ENCODE measurements around the gene KIF1C. TPM values are rescaled to one million over a fixed set of nuclear protein-coding genes. Genes with fewer than 3 reads are reported as not detected.

KIF1C gene
- total RNA-seq, 1 experiment from 2014 or later: 121 TPM

- DNase-seq (ENCODE audit: low read depth, low spot score) (no peak), ATAC-seq (no peak)
- no peaks in the 10 kb centered on the region for H3K27me3 ChIP-seq (ENCODE audit: insufficient read depth, low read length)
- H3K27ac ChIP-seq (ENCODE audit: low read depth, low read length): no peak overlapping the region
- H2AFZ ChIP-seq (ENCODE audit: low read depth, low read length, poor library complexity, severe bottlenecking): no peak overlapping the region
- H3K9me2 ChIP-seq (ENCODE audit: insufficient read depth): no peaks in the 10 kb centered on the region
- BruUV-seq (replicated peaks): no TSS peak
- no peak overlapping the region for H3K9ac ChIP-seq (ENCODE audit: low read length)
- no peak overlapping the region for H3K4me2 ChIP-seq (ENCODE audit: low read length)
- H3K9me3 ChIP-seq (ENCODE audit: control insufficient read depth in 1 of 2, insufficient read depth in 1 of 2, low read depth in 1 of 2, low read length in 2 of 2): no peaks in the 10 kb centered on the region
- TF ChIP-seq FOSL1 (IDR thresholded peaks at IDR 0.05; ENCODE audit: low read depth) (no peak), POLR2A (IDR thresholded peaks at IDR 0.05; ENCODE audit: borderline replicate concordance, extremely low read depth, insufficient read depth, insufficient read length) (no peak), CBX3 (IDR thresholded peaks at IDR 0.05; ENCODE audit: low read depth) (no peak), MAX (IDR thresholded peaks at IDR 0.05) (no peak)
- peaks cover 9 to 28% of the 10 kb centered on the region in 2 experiments; a peak in 2 of 4 replicates for H3K36me3 ChIP-seq (ENCODE audit: control insufficient read depth in 1 of 2, insufficient read depth in 2 of 2, low read length in 2 of 2)
- peaks cover 4 to 7% of the 10 kb centered on the region in 2 experiments; a peak in 3 of 4 replicates for H3K4me1 ChIP-seq (ENCODE audit: control insufficient read depth in 1 of 2, insufficient read depth in 2 of 2, low read length in 2 of 2)
- intact Hi-C loops (cut with micrococcal nuclease): no loop called here
- H4K20me1 ChIP-seq (ENCODE audit: insufficient read depth): no peaks in the 10 kb centered on the region
- no peak overlapping the region for H3K4me3 ChIP-seq (replicated peaks in 1 of 2; ENCODE audit: low read depth in 1 of 2, low read length in 2 of 2)
- RAD21 ChIA-PET (ENCODE audit: low non-redundant PET in 1 of 2, low total read pairs in 2 of 2, uncharacterized antibody in 2 of 2, unreplicated experiment in 2 of 2): no interaction called here
- POLR2A ChIA-PET: no interaction called here
- CTCF ChIA-PET: no interaction called here
- H3K79me2 ChIP-seq (ENCODE audit: insufficient read depth, low read length): no peaks in the 10 kb centered on the region
Measured at GRCh38 chr17:4974115-4974670, 23.6 kb upstream of the KIF1C start.

- ChIA-PET POLR2A (no interaction called here), CTCF (interaction anchor here (0.6 kb wide), 1 partner anchor 1133 kb away, joined by 3 read pairs; the partner anchor contains the start of gene NCBP3), RAD21 (ENCODE audit: low non-redundant PET in 1 of 2, low total read pairs in 2 of 2, uncharacterized antibody in 2 of 2, unreplicated experiment in 2 of 2) (interaction anchor here in 1 of 2 experiments (0.7 kb wide), 1 partner anchor 84 kb away, joined by 3 read pairs; no protein-coding TSS in a partner anchor)
- Histone ChIP-seq H3K4me1 (ENCODE audit: control insufficient read depth in 1 of 2, insufficient read depth in 2 of 2, low read length in 2 of 2) (0 out of 4 replicates have a peak, but pooled peaks cover 0 to 2% of the 10 kb centered on the region in 2 experiments), H3K27me3 (ENCODE audit: insufficient read depth, low read length) (no peaks in the 10 kb centered on the region), H3K79me2 (ENCODE audit: insufficient read depth, low read length) (no peaks in the 10 kb centered on the region), H3K27ac (ENCODE audit: low read depth, low read length) (no peak overlapping the region), H3K9ac (ENCODE audit: low read length) (no peak overlapping the region), H3K4me3 (replicated peaks in 1 of 2; ENCODE audit: low read depth in 1 of 2, low read length in 2 of 2) (no peak overlapping the region), H3K36me3 (ENCODE audit: control insufficient read depth in 1 of 2, insufficient read depth in 2 of 2, low read length in 2 of 2) (peaks cover 10 to 32% of the 10 kb centered on the region in 2 experiments; a peak in 2 of 4 replicates), H2AFZ (ENCODE audit: low read depth, low read length, poor library complexity, severe bottlenecking) (no peak overlapping the region), H3K9me2 (ENCODE audit: insufficient read depth) (no peaks in the 10 kb centered on the region), H3K9me3 (ENCODE audit: control insufficient read depth in 1 of 2, insufficient read depth in 1 of 2, low read depth in 1 of 2, low read length in 2 of 2) (no peaks in the 10 kb centered on the region), H4K20me1 (ENCODE audit: insufficient read depth) (no peaks in the 10 kb centered on the region), H3K4me2 (ENCODE audit: low read length) (no peak overlapping the region)
- no TSS peak for BruUV-seq (replicated peaks)
- intact Hi-C loops (cut with micrococcal nuclease): no loop called here
- ATAC-seq (no peak), DNase-seq (ENCODE audit: low read depth, low spot score) (no peak)
- no peak for TF ChIP-seq REST (IDR thresholded peaks at IDR 0.05; ENCODE audit: low read depth)
- no peak for TF ChIP-seq EZH2 (IDR thresholded peaks at IDR 0.05)
- no peak for TF ChIP-seq FOSL1 (IDR thresholded peaks at IDR 0.05; ENCODE audit: low read depth)
- TF ChIP-seq YY1 (IDR thresholded peaks at IDR 0.05; ENCODE audit: extremely low read depth, insufficient replicate concordance, low read depth, low read length): no peak
- TF ChIP-seq, protein P1, sequence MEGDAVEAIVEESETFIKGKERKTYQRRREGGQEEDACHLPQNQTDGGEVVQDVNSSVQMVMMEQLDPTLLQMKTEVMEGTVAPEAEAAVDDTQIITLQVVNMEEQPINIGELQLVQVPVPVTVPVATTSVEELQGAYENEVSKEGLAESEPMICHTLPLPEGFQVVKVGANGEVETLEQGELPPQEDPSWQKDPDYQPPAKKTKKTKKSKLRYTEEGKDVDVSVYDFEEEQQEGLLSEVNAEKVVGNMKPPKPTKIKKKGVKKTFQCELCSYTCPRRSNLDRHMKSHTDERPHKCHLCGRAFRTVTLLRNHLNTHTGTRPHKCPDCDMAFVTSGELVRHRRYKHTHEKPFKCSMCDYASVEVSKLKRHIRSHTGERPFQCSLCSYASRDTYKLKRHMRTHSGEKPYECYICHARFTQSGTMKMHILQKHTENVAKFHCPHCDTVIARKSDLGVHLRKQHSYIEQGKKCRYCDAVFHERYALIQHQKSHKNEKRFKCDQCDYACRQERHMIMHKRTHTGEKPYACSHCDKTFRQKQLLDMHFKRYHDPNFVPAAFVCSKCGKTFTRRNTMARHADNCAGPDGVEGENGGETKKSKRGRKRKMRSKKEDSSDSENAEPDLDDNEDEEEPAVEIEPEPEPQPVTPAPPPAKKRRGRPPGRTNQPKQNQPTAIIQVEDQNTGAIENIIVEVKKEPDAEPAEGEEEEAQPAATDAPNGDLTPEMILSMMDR (IDR thresholded peaks at IDR 0.05 in 2 of 3, conservative IDR thresholded peaks at IDR 0.05 in 1 of 3; ENCODE audit: borderline replicate concordance in 1 of 3, insufficient read depth in 1 of 3, low read depth in 2 of 3, low read length in 2 of 3): no peak
- TF ChIP-seq SIN3A (IDR thresholded peaks at IDR 0.05; ENCODE audit: low read depth): no peak
- no peak for TF ChIP-seq RAD21 (IDR thresholded peaks at IDR 0.05; ENCODE audit: low read depth)
- TF ChIP-seq JUND (IDR thresholded peaks at IDR 0.05): no peak
- no peak for TF ChIP-seq ATF3 (IDR thresholded peaks at IDR 0.05)
- TF ChIP-seq ZNF274 (IDR thresholded peaks at IDR 0.05; ENCODE audit: low read depth, low read length): no peak
- TF ChIP-seq SP1 (IDR thresholded peaks at IDR 0.05; ENCODE audit: low read depth): no peak
- no peak for TF ChIP-seq TCF7L2 (IDR thresholded peaks at IDR 0.05; ENCODE audit: borderline replicate concordance, extremely low read depth, insufficient read depth, insufficient read length)
Measured at GRCh38 chr17:4978726-4979125, 19.0 kb upstream of the KIF1C start.
